Calu3 (cell line): Measurements from ENCODE around the gene NPC1L1. TPM values are rescaled to one million over a fixed set of nuclear protein-coding genes. Genes with fewer than 3 reads are reported as not detected.
"Not testable (repeated sequence)": the region's sequence is repeated elsewhere in the genome, so short reads cannot be mapped to it uniquely, and the experiment has no call there.

ENCODE experiments used
- BruUV-seq: library from RNA; stranded (reverse); fragments of 400-500 nt; replicated peaks from 2 replicates; lab custom pipeline; 2021; lab: Mats Ljungman, UMichigan
- CTCF ChIA-PET: fragments of 300-600 bp; sonication (Branson Sonifier 250); formaldehyde crosslinking; loops from one replicate; lab custom pipeline; 2022; ENCODE audit warnings: antibody characterized with exemption; lab: Charles Lee
- DNase-seq: peaks from one replicate; pipeline ENCODE4 v3.0.0; 2022
- H3K27ac Mint-ChIP-seq: one replicate; pipeline ENCODE4 v1.8.0; 2022; ENCODE audit warnings: mixed read lengths; ENCODE audit not compliant: unreplicated experiment
- H3K27me3 Mint-ChIP-seq: one replicate; pipeline ENCODE4 v1.8.0; 2022; ENCODE audit warnings: mixed read lengths; ENCODE audit not compliant: unreplicated experiment
- H3K36me3 Mint-ChIP-seq: one replicate; pipeline ENCODE4 v1.8.0; 2022; ENCODE audit warnings: mild to moderate bottlenecking, moderate library complexity, mixed read lengths; ENCODE audit not compliant: insufficient read depth, unreplicated experiment
- H3K4me1 Mint-ChIP-seq: one replicate; pipeline ENCODE4 v1.8.0; 2022; ENCODE audit warnings: mild to moderate bottlenecking, low read depth, mixed read lengths; ENCODE audit not compliant: unreplicated experiment
- H3K4me3 Mint-ChIP-seq: one replicate; pipeline ENCODE4 v1.8.0; 2022; ENCODE audit warnings: mild to moderate bottlenecking, low read depth, moderate library complexity, mixed read lengths; ENCODE audit not compliant: unreplicated experiment
- H3K9me3 Mint-ChIP-seq: one replicate; pipeline ENCODE4 v1.8.0; 2022; ENCODE audit warnings: low read depth, mixed read lengths; ENCODE audit not compliant: unreplicated experiment
- intact Hi-C: fragments of 100-400 bp; cut with micrococcal nuclease; formaldehyde crosslinking; loops from one replicate; pipeline ENCODE4 v1.10.0; 2022; ENCODE audit not compliant: unreplicated experiment
- total RNA-seq: library from RNA; stranded (reverse); gene quantifications from 2 replicates; pipeline ENCODE4 v1.2.3, GENCODE V29; 2022
- TF ChIP-seq, protein P1 (sequence below): fragments of 200-600 bp; IDR thresholded peaks from one replicate; pipeline ENCODE4 v1.8.0; 2022; ENCODE audit warnings: antibody characterized with exemption; ENCODE audit not compliant: unreplicated experiment

Gene NPC1L1
- total RNA-seq, 1 experiment from 2014 or later = 46.0 TPM

DNA sequence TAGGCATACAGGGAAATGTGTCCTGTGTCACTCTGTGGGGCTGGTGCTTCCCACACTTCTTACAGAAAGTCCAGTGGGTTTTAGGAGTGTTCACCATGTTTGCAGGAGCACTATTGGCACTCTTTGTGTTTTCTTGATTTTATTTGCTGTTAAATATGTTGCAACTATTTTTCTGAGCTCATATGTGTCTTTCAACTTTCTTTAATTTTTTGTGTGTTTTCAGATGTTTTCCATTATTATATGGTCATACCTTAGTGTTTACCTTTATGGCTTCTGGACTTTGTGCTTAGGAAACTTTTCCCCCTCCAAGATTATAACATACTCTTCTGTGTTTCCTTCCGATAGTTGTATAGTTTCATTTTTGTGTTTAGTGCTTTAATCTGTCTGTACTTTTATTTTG lies 29.9 kb downstream of the NPC1L1 start:
- no TSS peak for BruUV-seq
- TF ChIP-seq, protein P1, sequence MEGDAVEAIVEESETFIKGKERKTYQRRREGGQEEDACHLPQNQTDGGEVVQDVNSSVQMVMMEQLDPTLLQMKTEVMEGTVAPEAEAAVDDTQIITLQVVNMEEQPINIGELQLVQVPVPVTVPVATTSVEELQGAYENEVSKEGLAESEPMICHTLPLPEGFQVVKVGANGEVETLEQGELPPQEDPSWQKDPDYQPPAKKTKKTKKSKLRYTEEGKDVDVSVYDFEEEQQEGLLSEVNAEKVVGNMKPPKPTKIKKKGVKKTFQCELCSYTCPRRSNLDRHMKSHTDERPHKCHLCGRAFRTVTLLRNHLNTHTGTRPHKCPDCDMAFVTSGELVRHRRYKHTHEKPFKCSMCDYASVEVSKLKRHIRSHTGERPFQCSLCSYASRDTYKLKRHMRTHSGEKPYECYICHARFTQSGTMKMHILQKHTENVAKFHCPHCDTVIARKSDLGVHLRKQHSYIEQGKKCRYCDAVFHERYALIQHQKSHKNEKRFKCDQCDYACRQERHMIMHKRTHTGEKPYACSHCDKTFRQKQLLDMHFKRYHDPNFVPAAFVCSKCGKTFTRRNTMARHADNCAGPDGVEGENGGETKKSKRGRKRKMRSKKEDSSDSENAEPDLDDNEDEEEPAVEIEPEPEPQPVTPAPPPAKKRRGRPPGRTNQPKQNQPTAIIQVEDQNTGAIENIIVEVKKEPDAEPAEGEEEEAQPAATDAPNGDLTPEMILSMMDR = no peak
- H3K4me3 Mint-ChIP-seq = no peak overlapping the region
- peaks cover 24% of the 10 kb centered on the region for H3K4me1 Mint-ChIP-seq
- CTCF ChIA-PET = interaction anchor here (0.6 kb wide), 1 partner anchor 34 kb away, joined by 8 read pairs; no protein-coding TSS in a partner anchor
- peak overlapping the region; percentile 16 for H3K27ac Mint-ChIP-seq
- H3K27me3 Mint-ChIP-seq = no peaks in the 10 kb centered on the region
- peaks cover 4% of the 10 kb centered on the region for H3K9me3 Mint-ChIP-seq
- peaks cover 31% of the 10 kb centered on the region for H3K36me3 Mint-ChIP-seq
- intact Hi-C loops = no loop called here
- DNase-seq = no peak

DNA sequence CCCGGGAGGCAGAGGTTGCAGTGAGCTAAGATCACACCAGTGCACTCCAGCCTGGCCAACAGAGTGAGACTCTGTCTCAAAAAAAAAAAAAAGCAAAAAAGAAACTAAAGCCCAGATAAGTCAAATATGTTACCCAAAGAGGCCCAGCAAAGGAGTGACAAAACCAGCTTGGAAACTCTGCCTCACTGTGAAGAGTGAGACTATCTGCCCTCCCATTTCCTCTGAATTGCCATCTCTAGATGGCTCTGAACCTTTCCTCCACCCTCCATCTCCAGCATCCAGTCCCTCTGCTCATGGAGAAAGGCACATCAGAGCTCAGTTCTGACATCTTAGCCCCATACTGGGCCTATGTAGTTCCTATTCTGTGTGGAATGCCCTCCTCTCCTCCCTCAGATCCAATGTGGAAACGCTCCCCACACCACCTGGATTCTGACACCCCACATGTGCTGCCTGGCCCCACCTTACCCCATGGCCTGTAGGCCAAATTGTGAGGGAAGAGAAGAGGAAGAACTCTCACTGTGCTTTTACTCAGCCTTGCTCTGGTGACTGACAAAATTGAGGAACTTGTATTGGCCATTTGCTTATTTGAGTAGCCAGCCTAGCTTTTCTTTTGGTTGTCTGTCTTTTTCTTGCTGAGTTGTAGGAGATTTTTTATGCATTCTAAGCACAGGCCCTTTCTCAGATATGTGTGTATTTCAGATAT lies 32.7 kb downstream of the NPC1L1 start:
- H3K9me3 Mint-ChIP-seq = peaks cover 6% of the 10 kb centered on the region
- CTCF ChIA-PET = interaction anchor here (1.2 kb wide), 1 partner anchor 17 kb away, joined by 3 read pairs; no protein-coding TSS in a partner anchor
- TF ChIP-seq, protein P1 = no peak
- intact Hi-C loops = no loop called here
- no peak for DNase-seq
- no peak overlapping the region for H3K4me3 Mint-ChIP-seq
- H3K27ac Mint-ChIP-seq = no peak overlapping the region
- no peaks in the 10 kb centered on the region for H3K27me3 Mint-ChIP-seq
- peaks cover 27% of the 10 kb centered on the region for H3K4me1 Mint-ChIP-seq
- peaks cover 23% of the 10 kb centered on the region for H3K36me3 Mint-ChIP-seq
- BruUV-seq = no TSS peak

DNA sequence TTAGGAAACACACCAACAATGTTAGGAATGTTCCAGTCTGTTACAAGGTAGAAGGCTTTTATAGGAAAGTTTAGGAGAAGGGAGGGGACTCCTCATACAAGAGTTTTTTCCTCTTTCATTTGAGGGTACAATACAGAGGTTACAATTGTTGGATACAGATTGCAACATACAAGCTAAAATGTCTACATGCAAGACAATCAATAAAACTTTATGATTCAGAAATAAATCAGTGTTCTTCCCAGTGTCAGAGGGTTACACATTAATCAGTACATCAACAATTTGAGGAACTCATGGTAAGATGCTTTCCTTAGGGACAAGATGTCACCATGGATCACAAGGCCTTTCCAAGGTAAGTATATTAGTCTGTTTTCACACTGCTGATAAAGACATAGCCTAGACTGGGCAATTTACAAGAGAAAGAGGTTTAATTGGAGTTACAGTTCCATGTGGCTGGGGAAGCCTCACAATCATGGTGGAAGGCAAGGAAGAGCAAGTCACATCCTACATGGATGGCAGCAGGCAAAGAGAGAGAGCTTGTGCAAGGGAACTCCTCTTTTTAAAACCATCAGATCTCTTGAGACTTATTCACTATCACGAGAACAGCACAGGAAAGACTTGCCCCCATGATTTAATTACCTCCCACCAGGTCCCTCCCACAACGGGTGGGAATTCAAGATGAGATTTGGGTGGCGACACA lies 34.4 kb downstream of the NPC1L1 start:
- H3K27me3 Mint-ChIP-seq, intact Hi-C loops, H3K4me3 Mint-ChIP-seq, H3K9me3 Mint-ChIP-seq, DNase-seq, H3K36me3 Mint-ChIP-seq, BruUV-seq: not testable (repeated sequence)
- H3K4me1 Mint-ChIP-seq = peaks cover 21% of the 10 kb centered on the region
- CTCF ChIA-PET = interaction anchor here (1.0 to 1.3 kb wide), 2 partner anchors 9 to 15 kb away, joined by 3 to 5 read pairs; no protein-coding TSS in a partner anchor
- peak overlapping the region; percentile 43 for H3K27ac Mint-ChIP-seq

DNA sequence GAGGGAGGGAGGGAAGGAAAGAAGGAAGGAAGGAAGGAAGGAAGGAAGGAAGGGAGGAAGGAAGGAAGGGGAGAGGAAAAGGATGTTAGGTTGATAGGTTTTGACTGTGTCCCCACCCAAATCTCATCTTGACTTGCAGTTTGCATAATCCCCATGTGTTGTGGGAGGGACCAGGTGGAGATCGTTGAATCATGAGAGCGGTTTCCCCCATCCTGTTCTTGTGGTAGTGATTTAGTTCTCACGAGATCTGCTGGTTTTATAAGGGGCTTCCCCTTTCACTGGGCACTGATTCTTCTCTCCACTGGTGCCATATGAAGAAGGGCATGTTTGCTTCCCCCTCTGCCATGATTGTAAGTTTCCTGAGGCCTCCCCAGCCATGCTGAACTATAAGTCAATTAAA lies 35.5 kb downstream of the NPC1L1 start:
- CTCF ChIA-PET = interaction anchor here (1.3 kb wide), 1 partner anchor 8 kb away, joined by 5 read pairs; no protein-coding TSS in a partner anchor
- H3K4me1 Mint-ChIP-seq = peaks cover 12% of the 10 kb centered on the region
- intact Hi-C loops = no loop called here
- BruUV-seq = no TSS peak
- DNase-seq = no peak
- H3K27me3 Mint-ChIP-seq = no peaks in the 10 kb centered on the region
- peaks cover 6% of the 10 kb centered on the region for H3K9me3 Mint-ChIP-seq
- H3K27ac Mint-ChIP-seq = peak overlapping the region; percentile 46
- TF ChIP-seq, protein P1 = no peak
- no peak overlapping the region for H3K4me3 Mint-ChIP-seq
- H3K36me3 Mint-ChIP-seq = peaks cover 2% of the 10 kb centered on the region
